ENCODE data around the gene SMIM22. TPM values are rescaled to one million over a fixed set of nuclear protein-coding genes. Genes with fewer than 3 reads are reported as not detected.

SMIM22 gene
- total RNA-seq, 3 donors from 2014 or later = 208 to 573 (median 395) TPM

DNA sequence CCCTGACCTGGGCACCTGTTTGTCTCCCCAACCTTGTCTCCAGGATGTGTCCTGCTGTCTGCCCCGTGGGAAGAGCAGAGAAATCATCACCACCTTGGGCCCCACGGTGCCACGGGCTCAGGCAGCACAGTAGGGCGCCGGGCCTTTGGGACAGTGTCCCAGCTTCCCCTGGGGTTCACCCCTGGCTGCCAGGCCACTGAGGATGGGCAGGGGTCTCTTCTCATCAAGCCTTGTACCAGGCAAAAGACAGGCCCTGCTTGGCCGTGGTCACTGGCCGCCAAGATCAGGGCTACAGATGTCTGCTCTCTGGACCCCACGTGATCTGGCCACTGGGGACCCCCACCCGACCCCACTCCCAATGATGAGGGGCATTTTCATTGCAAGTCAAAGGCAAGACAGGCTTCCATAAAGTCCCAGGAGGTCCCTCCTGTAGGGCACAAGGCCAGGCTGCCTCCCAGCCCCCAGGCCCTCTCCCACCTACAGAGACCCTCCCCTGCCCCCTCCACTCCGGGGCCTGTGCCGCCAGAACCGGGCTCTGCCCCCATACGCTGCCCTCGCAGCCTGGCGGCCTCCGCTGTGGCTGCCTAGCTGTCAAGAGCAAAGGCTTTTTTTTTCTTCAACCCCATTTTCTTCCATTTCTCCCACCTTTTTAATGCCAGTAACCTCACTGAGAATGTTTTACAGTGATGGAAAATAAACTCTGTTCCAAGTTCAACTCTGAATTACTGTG lies 46.3 kb upstream of the SMIM22 start:
- intact Hi-C loops (cut with DNase I, micrococcal nuclease) = no loop called here
- H3K4me1 ChIP-seq (ENCODE audit: low read depth) = no peaks in the 10 kb centered on the region
- DNase-seq = no peak
- no peak for ATAC-seq
- TF ChIP-seq CTCF (IDR thresholded peaks at IDR 0.05) = no peak
- H3K9me3 ChIP-seq = no peaks in the 10 kb centered on the region
- H3K4me3 ChIP-seq = no peak overlapping the region
- H3K36me3 ChIP-seq (ENCODE audit: low read depth) = peaks cover 3% of the 10 kb centered on the region

GRCh38 chr16:4749700-4750257 lies 45.4 kb upstream of the SMIM22 start:
- TF ChIP-seq CTCF (IDR thresholded peaks at IDR 0.05) = no peak
- no peaks in the 10 kb centered on the region for H3K9me3 ChIP-seq
- intact Hi-C loops (cut with DNase I, micrococcal nuclease) = no loop called here
- ATAC-seq (no peak), DNase-seq (no peak)
- no peak overlapping the region for H3K4me3 ChIP-seq
- H3K36me3 ChIP-seq (ENCODE audit: low read depth) = peaks cover 3% of the 10 kb centered on the region
- H3K4me1 ChIP-seq (ENCODE audit: low read depth) = no peaks in the 10 kb centered on the region

DNA sequence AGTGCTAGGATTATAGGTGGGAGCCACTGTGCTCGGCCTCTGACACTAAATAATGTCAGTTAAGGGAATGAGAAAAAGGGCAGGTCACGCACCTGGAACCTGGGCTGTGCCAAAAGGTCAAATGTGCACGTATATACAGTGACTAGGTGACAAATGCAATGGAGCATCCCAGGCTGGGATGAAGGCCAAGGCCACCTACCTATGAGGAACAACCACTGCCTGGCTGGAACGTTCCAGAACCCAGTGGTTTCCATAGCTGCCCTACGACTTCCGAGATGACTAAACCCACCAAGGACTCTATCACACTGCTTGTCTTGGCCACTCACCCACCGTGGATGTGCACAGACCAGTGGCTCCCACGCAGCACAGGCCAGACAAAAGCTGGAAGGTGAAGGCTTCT lies 44.3 kb upstream of the SMIM22 start:
- Histone ChIP-seq H3K4me3 (no peak overlapping the region), H3K4me1 (ENCODE audit: low read depth) (no peaks in the 10 kb centered on the region), H3K9me3 (no peaks in the 10 kb centered on the region), H3K36me3 (ENCODE audit: low read depth) (peaks cover 3% of the 10 kb centered on the region)
- TF ChIP-seq CTCF (IDR thresholded peaks at IDR 0.05) = no peak
- ATAC-seq (no peak), DNase-seq (no peak)
- intact Hi-C loops (cut with DNase I, micrococcal nuclease) = no loop called here

- H3K4me3 ChIP-seq = no peak overlapping the region
- no peaks in the 10 kb centered on the region for H3K4me1 ChIP-seq (ENCODE audit: low read depth)
- H3K36me3 ChIP-seq (ENCODE audit: low read depth) = peaks cover 3% of the 10 kb centered on the region
- TF ChIP-seq CTCF (IDR thresholded peaks at IDR 0.05) = no peak
- no peaks in the 10 kb centered on the region for H3K9me3 ChIP-seq
- intact Hi-C loops (cut with DNase I, micrococcal nuclease) = no loop called here
- DNase-seq (no peak), ATAC-seq (peak; percentile 12)
These were observed 42.6 kb upstream of the SMIM22 start for GRCh38 chr16:4752351-4753100.

- ATAC-seq (no peak), DNase-seq (no peak)
- no peak overlapping the region for H3K4me3 ChIP-seq
- intact Hi-C loops (cut with DNase I, micrococcal nuclease) = no loop called here
- peaks cover 3% of the 10 kb centered on the region for H3K36me3 ChIP-seq (ENCODE audit: low read depth)
- no peaks in the 10 kb centered on the region for H3K9me3 ChIP-seq
- no peaks in the 10 kb centered on the region for H3K4me1 ChIP-seq (ENCODE audit: low read depth)
- TF ChIP-seq CTCF (IDR thresholded peaks at IDR 0.05) = no peak
These were observed 41.9 kb upstream of the SMIM22 start for GRCh38 chr16:4753227-4753626.
